Retina (tissue), 1 donor: ENCODE data around the gene ZFYVE28.

Experiments used
- DNase-seq: peaks from one replicate; pipeline ENCODE4 v3.0.0-alpha.2; 2016

The ZFYVE28 gene

DNA sequence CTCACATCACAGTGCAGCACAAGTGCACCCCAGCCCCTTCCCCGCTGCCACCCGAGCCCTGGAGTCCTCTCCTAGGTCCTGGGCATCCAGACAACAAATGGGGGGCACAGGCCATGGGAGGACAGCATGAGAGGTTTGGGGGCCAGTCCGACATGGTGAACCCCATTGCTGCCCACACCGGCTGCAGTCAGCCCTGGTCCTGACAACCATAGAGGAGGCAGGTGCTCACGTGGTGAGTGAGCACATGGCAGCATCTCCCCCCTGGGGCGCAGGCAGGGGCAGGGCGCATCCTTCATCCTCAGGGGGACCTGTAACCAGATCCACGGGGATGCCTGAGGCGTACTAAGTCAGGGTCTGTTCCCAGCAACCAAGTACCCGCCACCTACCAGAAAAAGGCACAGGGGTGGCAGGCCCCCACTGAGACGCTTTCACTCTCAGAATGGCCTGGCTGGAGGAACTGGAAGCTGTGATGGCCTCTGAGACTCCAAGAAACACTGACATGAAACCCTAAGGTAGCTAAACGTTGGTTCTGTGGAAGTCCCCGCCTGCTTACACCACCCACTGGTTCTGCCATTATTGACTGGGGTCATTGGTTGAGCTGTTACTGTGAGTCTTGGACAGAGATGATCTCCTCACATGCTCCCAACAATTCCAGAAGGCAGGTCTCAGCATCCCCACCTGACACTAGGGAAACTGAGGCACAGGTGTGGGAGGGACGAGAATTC lies 6.5 kb downstream of the ZFYVE28 start:
- no peak for DNase-seq

DNA sequence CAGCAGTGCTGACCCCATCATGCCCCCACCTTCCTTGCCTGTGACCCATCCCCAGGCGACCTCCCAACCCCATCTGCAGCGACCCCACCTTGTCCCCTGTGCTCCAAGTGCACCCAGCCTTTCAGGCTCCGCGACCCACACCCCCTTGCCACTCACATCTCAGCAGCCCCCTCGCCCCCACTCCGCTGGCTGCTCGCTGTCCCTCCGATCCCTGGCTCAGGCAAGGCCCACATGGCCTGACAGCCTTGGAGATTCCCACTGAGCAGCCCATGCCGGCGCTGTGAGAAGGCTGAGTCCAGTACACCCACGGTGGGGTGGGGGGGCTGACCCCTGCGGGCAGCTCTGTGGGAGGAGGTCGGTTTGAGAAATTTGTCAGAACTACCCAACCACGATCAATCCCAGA lies 9.1 kb downstream of the ZFYVE28 start:
- DNase-seq, result no peak

DNA sequence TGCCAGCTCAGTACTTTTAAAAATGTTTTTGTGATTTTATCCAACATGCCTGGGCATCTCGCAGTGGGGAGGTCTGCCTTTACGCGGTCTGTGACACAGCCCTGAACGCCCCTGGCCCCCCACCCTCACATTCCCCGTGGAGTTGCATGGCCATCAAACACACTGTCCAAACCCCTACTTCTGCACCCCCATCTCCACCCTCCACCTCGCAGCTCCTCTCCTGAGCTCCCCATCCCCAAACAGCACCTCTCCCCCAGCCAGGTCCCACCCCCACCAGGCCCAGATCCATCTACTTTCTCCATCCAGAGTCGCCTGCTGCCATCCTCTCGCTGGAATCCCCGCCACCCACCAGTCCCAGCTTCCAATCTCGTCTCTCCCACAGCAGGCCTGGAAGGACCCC lies 9.5 kb downstream of the ZFYVE28 start:
- no peak for DNase-seq

DNA sequence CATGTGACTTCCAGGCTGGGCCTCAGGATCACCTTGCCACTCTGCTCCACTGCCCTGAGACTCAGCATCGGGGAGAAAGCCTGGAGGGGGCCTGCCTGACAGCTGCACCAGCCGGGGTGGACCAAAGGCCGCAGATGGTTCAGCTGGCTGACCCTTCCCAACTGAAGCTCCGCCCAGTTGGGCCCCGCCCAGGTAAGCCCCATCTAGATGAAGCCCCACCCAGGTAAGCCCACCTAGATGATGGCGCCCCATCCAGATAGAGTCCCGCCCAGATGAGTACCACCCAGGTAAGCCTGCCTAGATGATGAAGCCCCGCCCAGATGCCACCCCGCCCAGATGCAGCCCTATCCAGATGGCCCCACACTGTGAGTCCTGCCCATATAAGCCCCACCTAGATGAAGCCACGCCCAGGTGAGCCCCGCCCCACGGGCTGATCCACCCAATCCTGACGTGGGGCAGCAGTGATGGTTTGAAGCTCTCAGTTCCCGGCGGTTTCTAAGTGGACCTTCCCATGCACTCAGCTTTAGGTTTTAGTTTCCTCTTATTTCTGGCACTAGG lies 10.0 kb downstream of the ZFYVE28 start:
- no peak for DNase-seq

DNA sequence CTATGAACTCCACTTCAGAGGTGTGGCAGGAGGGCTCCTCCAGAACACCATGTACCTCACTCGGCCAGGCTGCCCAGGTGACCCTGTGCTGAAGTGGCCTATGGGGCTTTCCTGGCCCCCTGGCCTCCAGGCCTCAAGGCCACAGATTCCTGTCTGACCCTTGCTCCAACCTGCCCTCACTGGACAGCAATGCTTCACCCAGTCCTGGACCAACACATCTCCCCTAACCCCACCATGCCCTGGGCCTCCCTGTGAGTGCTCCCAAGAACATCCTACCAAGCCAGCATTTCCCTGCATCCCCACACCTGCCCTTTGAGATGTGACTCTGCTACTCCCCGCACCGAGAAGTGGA lies 10.5 kb downstream of the ZFYVE28 start:
- no peak for DNase-seq

DNA sequence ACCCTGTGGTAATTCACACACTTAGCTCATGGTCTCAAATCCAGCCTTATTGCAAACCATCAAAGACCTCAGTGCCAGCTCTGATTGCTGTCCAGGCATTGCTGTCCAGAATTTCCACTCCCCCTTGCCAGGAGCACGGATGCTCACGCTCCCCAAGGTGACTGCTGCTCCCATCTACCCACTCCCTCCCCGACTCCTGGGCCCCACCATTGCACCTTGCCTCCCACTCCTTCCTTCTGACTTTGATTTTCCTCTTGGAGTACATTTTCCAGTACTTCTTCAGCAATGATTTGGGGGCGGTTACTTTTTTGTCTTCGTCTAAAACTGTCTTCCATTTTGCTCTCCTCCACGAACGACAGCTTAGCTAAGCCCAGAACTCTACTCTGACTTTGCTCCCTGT lies 11.5 kb downstream of the ZFYVE28 start:
- DNase-seq, result no peak

DNA sequence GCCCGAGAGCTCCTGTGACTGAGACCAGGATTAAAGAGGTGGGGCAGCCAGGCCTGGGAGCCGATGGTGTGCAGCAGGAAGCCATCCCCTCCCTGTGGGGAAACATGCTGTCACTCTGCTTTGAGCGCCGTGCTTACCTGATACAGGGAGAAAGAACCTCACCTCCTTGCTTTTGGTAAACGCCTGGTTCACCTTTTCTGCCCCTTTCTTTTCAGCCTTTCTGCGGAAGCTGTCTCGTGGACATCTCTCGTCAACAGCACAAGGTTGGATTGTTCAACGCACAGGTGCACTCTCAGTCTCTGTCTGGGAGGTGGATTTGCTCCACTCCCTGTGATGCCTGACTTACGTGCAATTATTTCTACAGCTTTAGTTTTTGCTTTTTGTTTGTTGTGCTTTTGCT lies 12.0 kb downstream of the ZFYVE28 start:
- no peak for DNase-seq

DNA sequence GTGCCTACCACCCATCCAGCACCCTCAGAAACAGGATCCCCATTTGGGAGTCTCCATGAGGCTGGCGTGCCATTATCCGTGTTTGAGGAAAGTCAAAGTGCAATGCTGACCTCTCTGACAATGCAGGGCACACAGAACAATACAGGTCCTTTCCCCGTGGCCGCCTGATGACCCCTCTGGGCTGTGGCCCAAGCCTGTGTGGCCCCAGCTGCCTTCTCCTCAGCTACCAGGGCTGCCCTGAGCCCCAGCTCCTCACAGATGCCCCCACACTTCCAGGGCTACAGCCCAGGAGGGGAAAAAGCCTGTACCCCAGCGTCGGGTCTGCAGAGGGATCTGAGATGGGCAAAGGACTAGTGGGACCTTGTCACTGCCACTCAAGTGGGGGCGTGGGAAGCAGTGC lies 15.5 kb downstream of the ZFYVE28 start:
- DNase-seq, result no peak

DNA sequence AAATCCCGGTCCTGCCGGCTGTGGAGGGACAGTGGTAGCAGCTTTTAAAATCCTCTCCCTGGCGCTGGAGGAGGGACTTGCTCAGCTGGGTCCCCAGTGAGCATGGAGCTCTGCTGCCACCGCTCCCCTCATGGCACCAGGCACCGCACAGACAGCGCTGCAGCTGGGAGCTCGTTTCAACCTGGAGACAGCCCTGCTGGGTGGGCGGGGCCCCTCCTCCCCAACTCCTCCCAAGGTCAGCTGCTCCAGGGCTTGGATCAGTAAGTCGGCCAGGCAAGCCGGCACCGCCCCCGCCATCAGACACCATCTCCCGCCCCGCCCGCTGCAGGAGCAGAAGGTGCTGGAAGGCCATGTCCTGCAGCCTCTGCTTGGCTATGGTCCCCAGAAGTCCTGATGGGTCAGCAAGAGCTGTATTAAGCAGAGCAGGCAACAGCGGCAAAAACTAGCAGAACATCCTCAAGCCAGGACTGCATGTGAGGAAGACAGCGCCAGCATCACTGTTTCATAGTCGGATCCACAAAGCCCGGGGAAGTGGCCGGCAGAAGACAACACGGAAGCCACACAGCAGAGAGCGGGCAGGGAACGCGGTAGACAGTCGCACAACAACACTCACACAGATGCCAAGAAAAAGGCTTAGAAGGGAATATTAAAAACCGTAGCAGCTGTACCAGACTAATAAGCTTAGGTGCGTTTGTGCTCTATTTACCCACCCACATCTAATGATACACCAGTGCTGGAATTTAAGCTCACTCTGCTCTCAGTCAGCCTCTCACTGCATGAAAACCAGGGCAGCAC lies 16.2 kb downstream of the ZFYVE28 start:
- peak; percentile 68 for DNase-seq

DNA sequence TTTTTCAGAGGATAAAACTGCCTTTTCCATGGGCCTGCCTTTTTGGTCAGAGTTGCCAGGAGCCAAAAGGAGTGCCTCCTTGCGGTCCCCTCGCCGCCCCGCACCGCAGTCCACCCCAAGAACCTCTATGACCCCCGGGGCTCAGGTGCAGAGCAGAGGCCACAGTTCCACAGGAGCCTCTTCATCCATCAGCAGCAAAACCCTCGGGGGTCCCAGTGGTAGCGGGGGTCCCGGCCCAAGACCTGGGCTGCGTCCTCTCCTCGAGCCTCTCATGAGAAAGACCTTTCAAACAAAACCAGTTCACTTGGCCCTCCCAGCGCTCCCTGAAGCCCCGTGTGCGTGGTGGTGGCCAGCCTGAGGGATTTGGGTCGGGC lies 16.8 kb downstream of the ZFYVE28 start:
- no peak for DNase-seq

DNA sequence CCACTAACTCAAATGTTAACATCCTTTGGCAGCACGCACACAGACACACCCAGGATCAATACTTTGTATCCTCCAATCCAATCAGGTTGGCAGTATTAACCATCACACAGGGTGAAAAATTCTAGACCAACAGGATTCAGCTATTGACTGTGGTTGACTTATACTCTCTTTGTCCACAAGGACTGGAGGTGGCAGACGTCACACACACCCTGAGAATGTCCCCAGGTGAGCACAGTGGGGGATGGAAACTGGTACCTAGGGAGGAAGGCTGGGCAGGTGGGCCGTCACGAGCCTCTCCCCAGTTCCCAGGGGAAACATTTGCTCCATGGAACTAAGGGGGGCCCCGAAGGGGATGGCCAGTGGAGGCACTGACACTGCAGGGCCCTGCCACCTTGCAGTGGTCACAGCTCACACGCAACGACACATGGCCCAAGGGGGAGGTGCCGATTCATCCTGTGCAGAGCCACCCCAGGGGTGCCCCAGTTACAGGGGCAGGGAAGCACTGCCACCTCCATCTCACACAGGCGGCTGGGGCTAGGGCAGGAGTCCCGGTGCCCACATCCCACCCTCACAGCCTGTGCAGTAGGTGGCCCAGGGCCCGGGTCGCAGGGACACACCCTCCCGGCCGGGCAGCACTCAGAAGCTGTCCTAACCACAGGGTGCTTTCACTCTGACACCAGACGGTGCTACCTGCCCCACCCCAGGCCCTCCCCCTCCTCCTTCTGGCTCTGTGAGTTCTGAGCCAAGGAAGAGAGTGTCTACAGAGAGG lies 17.4 kb downstream of the ZFYVE28 start:
- DNase-seq, result no peak

DNA sequence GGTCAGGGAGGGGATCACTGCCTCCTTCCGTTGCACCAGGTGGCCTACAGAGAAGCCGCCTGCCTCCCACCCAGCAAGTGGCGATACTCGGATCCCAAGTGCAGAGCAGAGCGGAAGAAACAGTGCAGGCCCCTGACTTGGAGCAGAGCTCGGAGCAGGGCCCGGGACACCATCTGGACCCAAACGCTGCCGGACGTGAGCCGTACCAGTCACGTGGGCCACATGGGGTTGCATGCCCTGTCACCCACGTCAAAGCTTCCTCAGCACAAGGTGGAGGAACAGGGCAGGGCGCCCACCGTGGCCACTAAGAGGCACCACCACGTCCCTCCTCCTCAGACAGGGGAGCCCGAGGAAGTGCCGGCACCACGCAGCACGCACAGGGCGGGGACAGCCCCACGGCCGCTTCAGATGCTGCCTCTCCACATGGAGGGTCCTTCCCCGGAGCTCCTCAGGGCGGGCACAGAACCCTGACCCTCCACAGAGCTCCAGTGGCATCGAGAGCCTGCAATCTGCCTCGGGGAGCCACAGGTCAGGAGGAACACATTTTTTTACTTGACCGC lies 18.7 kb downstream of the ZFYVE28 start:
- DNase-seq, result no peak

DNA sequence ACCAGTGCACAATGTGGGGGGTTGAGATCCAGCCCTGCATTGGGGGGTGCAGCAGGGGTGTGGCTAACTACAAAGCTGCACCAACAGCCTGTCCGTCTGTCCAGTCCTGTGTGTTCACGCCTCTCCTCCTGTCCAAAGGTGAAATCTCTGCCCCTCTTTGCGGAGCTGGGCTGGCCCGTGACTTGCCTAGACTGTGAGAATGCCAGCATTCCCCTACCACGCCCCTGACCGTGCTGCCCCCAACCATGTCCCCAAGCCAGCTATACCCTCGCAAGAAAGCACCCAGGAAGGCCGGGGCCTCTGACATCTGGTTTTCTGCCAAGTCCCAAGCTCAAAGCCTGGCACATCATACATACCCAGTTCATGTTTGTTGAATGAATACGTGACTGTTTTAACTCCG lies 19.2 kb downstream of the ZFYVE28 start:
- DNase-seq, result no peak

DNA sequence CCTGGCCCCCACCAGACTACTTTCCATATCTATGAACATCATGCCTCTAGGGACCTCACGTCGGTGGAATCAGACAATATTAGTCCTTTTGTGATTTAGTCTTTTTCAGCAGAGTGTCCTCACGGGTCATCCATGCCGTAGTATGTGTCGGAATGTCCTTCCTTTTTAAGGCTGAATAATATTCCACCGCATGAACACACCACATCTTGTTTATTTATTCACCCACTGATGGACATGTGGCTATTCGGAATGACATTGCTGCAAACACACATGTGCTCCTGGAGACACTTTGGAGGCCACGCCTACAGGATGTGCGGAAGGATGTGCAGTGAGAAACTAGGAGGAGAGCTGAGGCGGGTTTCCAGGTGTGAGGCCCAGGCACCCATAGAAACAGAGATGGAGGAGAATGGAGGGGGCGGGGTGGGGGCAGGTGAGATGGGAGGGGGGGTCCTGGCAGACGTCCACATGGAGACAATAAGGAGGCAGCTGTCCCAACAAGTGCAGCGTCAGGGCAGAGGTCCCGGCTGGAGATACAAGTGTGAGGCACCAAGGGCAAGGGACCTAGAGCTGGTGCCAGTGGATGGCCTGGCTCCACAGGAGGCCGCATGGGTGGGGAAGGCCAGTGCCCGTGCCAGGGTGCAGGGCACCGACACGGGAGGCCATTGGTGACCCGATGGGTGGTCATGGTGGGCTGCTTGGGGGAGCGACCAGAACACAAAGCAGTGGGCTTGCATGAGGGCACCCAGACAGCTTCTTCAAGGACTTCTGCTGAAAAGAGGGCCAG lies 20.7 kb downstream of the ZFYVE28 start:
- DNase-seq, result no peak

DNA sequence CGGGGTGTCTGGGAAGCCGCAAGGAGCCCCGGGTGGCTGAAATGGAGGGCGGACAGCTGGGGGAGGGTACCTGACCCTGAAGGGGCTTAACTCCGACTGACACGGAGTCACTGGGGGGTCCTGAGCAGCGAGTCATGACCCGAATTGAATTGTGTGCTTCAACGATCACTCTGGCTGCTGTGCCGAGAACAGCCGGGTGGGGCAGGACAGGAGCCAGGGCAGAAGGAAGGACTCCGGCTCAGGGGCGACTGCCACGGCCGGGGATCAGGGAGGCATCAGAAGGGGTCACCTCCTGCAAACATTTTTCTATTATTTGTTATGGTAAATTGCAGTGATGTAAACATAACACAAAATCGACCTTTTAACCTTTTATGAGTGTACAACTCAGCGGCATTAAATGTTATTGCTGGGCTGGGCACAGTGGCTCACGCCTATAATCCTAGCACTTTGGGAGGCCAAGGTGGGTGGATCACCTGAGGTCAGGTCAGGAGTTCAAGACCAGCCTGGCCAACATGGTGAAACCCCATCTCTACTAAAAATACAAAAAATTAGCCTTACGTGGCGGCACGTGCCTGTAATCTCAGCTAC lies 21.6 kb downstream of the ZFYVE28 start:
- DNase-seq, result no peak

DNA sequence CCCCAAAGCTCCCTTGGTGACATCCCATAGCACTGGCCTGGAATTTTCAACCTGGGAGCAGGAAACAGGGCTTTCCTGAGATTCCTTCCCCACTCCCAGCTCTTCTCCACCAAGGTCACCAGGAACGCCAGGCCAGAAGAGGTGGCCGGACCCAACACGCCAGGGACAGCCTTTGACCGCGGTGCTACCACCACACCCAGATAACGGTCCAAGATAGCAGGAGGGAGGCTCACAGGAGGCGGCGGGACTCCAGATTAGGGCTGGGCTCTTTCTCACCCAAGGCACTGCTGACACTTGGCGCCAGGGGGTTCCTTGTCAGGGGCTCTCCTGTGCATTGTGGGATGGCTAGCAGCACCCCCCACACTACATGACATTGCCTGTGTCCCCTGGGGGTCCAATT lies 22.9 kb downstream of the ZFYVE28 start:
- DNase-seq, result no peak

DNA sequence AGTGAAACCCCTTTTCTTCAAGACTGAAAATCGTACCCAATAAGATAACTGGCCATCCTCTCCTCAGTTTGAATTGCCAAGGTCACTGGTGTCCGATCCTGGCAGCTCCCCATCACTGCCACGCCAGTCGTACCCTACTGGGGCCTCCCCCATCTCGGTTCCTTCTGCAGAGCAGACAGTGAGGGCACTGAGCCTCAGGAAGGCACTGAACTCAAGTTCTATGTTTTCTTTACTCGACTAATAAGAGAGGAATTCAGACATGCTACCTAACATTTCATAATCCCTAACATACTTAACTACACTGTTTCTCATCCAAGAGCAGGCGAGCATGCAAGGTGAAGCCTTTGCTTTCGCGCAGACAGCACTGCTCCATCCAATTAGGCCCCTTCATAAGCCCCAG lies 23.4 kb downstream of the ZFYVE28 start:
- DNase-seq, result no peak

DNA sequence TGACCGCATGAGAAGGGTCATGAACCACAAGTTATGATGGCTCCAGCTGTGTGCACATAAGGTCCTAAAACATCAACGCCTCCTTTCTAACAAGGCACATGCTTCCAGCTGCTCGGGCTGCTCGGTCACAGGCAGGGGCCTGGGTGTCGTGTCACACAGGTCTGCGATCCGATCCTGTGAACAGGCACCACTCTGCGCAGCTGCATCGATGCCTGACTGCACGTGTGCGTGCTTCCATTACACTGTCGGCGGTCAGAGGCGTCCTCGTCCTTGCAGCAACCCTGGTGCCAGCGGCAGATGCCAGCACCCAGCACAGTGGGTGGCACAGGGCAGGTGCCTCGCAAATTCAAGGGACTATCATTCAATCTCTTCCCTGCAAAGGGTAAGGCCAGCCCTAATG lies 23.9 kb downstream of the ZFYVE28 start:
- DNase-seq, result no peak

DNA sequence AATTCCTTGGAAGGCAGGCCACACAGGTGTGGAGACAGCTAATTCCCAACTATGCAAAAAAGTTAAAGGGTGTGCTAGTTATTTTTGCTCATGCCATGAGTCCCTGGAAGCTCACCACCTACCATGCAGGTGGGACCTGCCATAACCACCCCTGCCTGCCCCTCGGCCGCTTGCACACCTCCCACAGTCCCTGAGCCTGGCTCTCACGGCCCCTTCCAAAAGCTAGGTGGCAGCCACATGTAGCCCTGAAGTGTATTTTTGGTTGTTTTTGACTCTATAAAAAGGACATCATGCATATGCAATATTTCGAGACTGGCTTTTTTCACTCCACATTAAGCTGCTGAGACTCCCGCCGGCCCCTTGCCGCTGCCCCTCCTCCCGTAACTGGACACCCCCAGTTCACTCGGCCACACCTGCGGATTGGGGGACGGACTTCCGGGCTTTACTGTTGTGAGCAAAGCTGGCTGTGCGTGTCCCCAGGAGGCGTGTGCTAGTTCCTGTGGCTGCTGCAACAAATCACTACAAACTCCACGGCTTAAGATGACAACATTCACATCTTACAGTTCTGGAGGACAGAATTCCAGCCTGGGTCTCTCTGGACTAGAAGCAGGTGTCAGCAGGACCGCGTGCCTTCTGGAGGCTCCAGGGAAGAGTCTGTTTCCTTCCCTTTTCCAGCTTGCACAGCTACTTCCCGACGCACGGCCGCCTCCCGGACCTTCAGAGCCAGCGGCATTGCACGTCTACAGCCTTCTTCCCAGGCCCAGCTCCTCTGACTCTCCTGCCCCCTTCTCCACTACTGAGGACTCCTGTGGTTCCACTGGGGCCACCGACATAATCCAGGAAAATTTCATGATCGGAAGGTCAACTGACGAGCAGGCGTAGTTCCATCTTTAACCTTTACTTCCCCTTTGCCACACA lies 24.8 kb downstream of the ZFYVE28 start:
- DNase-seq, result peak; percentile 52

DNA sequence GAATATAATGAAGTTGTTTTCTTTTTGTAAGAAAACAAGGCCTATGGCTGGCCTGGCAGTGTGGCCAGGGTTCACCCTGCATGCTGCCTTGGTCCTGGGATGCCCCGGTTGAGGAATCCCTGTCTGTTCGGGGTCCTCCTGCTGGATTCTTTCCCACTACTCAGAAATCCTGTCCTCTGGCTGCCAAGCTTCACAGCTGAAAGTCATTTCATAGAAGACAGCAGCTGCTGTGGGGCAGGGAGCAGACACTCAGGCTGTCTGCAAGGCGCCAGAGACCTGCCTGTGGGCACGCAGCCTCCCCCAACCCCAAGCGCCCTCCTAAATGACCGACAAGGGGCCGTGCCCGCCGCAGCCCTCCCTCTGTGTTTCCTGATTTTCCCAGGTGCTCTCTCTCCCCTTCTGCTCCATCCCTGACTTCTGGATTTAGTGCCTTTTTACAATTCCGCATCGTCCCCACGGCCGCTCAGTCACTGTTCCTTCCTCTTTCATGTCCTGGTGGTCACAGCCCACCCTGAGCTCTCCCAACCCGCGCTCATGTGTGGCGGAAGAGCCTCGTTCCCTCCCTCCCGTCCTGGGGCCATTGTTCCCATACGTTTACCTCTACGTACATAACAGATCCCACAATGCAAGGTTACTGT lies 27.5 kb downstream of the ZFYVE28 start:
- no peak for DNase-seq
